Choroid plexus epithelial cell (primary cell): ENCODE data around the gene GNAT2.

Source experiments
- DNase-seq: peaks from one replicate; pipeline ENCODE4 v3.0.0-alpha.2; 2010; ENCODE audit warnings: low read depth
- H3K4me3 ChIP-seq: 2 replicates; pipeline ENCODE4 v1.5.1; 2011; ENCODE audit warnings: low read depth, mild to moderate bottlenecking, control low read depth, low read length, moderate library complexity
- CTCF ChIP-seq: conservative IDR thresholded peaks from 2 replicates; pipeline ENCODE4 v1.5.1; 2011; ENCODE audit warnings: low read depth, mild to moderate bottlenecking, control low read depth, inconsistent platforms, low read length, moderate library complexity

The GNAT2 gene

DNA sequence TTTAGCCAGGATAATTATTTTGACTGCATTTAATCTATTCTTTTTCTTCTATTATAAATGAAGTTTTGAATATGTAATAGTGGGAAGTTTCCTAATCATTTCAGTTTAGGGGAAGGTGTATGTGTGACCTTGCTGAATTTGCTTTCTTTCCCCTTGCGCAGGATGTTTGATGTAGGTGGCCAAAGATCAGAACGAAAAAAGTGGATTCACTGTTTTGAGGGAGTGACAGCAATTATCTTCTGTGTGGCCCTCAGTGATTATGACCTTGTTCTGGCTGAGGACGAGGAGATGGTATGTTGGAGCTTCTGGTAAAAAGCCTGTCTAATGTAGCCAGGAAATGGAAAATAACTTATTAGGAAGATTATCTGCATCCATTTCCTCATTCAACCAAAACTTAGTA, 33.4 kb downstream of the GNAT2 start:
- no peak overlapping the region for H3K4me3 ChIP-seq
- DNase-seq, result no peak
- TF ChIP-seq CTCF, result no peak

GRCh38 chr1:109584766-109585165, 34.6 kb downstream of the GNAT2 start:
- no peak for DNase-seq
- TF ChIP-seq CTCF, result no peak
- H3K4me3 ChIP-seq, result no peak overlapping the region

DNA sequence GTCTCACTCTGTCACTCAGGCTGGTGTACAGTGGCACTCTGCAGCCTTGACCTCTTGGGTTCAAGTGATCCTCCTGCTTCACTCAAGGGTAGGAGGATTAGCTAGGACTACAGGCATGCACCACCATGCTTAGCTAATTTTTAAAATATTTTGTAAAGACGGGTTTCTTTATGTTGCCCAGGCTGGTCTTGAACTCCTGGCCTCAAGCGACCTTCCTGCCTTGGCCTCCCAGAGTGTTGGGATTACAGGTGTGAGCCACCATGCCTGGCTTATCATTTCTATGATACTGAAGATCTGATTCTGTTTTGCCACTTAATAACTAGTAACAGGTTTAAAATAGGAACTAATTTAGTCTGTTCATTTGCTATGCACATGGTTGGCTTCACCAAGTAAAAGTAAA, 37.4 kb downstream of the GNAT2 start:
- no peak for TF ChIP-seq CTCF
- H3K4me3 ChIP-seq, result no peak overlapping the region
- no peak for DNase-seq

DNA sequence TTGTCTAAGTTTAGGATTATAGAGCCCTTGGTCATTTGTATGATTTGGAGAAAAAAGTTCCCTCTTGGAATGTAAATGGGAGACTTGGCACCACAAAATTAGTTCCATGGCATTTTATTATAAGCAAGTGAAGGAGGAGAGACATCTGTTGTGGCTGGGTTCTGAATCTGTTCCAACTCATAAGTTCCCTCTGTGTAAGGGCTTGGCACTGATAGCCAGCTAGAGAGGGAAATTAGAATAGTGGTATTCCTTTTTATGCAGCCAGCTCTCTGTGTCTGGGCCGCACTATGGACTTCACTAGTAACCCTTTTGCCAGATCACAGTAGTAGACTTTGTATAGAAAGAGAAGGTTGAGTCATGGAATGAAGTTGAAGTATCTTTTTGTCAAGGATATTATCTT, 39.9 kb downstream of the GNAT2 start:
- no peak for DNase-seq
- TF ChIP-seq CTCF, result no peak

DNA sequence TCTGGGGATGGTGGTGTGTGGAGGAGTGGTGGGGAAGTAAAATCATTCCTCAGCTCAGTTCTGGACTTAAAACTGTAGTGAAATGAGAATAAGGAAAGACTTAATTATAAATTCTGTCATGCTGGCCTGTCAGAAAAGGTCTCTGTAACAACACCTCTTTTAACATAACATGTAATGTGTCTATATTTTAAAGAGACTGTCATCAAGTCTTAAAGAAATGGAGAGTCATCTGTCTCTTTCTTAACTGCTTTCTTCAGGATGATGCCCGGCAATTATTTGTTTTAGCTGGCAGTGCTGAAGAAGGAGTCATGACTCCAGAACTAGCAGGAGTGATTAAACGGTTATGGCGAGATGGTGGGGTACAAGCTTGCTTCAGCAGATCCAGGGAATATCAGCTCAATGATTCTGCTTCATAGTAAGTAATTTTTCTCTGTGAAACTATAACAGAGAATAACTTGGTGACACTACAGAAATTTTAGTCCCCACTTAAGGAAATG, 40.4 kb downstream of the GNAT2 start:
- no peak for DNase-seq
- no peak for TF ChIP-seq CTCF

More for the DNA sequence above, 39.9 kb downstream of the GNAT2 start:
- H3K4me3 ChIP-seq, result no peak overlapping the region

DNA sequence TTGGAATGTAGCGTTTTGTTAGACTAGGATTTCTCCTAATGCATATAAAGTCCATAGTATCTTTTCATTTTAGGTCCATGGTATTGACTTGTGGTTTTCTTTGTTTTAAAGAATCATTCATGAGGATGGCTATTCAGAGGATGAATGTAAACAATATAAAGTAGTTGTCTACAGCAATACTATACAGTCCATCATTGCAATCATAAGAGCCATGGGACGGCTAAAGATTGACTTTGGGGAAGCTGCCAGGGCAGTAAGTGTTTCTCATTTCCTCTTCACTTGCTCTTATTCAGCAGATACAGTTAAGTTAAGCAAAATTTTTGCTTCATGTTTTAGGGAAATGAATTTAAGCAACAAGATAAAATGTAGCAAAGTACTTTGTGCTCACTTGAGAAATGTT, 45.6 kb downstream of the GNAT2 start:
- H3K4me3 ChIP-seq, result no peak overlapping the region
- TF ChIP-seq CTCF, result no peak
- no peak for DNase-seq

More for the DNA sequence above, 40.4 kb downstream of the GNAT2 start:
- H3K4me3 ChIP-seq, result no peak overlapping the region

DNA sequence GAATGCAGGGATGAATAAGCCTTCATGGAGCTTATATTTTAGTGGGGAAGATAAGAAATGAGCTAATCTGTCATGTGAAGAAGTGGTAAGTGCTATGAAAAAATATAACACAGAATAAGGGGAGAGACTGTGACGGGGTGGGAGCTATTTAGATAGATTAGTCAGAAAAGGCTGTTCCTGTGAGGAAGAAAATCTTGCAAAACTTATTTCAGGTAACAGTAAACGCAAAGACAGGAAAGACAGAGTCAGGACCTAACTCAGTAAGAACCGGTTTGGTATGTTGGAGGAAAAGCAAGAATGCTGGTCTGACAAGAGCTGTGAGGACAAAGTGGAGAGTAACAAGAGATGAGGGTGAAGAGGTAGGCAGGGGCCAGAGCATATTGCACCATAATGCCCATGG, 49.0 kb downstream of the GNAT2 start:
- no peak for TF ChIP-seq CTCF
- H3K4me3 ChIP-seq, result no peak overlapping the region
- DNase-seq, result peak; percentile 82
